GM18511 (cell line): ENCODE measurements around the gene PLXND1.

Experiments used
- ATAC-seq: cut with Tn5 transposase; IDR thresholded peaks from one replicate; pipeline ENCODE4 v1.9.1; 2021; ENCODE audit warnings: mild to moderate bottlenecking, moderate library complexity; ENCODE audit not compliant: unreplicated experiment

The PLXND1 gene

GRCh38 chr3:129629011-129629410, 22.5 kb upstream of the PLXND1 start:
- ATAC-seq, result no peak

GRCh38 chr3:129628169-129628522, 21.7 kb upstream of the PLXND1 start:
- no peak for ATAC-seq

- ATAC-seq, result peak; percentile 56
These were observed 21.1 kb upstream of the PLXND1 start for GRCh38 chr3:129627350-129628168.

GRCh38 chr3:129626744-129627349, 20.4 kb upstream of the PLXND1 start:
- peak; percentile 92 for ATAC-seq

GRCh38 chr3:129625072-129625874, 18.8 kb upstream of the PLXND1 start:
- ATAC-seq, result no peak

GRCh38 chr3:129624347-129625071, 18.0 kb upstream of the PLXND1 start:
- ATAC-seq, result no peak

GRCh38 chr3:129623447-129624118, 17.1 kb upstream of the PLXND1 start:
- ATAC-seq, result no peak

GRCh38 chr3:129622933-129623332, 16.5 kb upstream of the PLXND1 start:
- no peak for ATAC-seq

- no peak for ATAC-seq
These were observed 15.9 kb upstream of the PLXND1 start for GRCh38 chr3:129622226-129622874.

- no peak for ATAC-seq
These were observed 15.2 kb upstream of the PLXND1 start for GRCh38 chr3:129621626-129622225.

GRCh38 chr3:129620828-129621559, 14.5 kb upstream of the PLXND1 start:
- no peak for ATAC-seq

GRCh38 chr3:129619726-129620162, 13.3 kb upstream of the PLXND1 start:
- no peak for ATAC-seq

GRCh38 chr3:129618901-129619671, 12.6 kb upstream of the PLXND1 start:
- no peak for ATAC-seq

- ATAC-seq, result no peak
These were observed 11.8 kb upstream of the PLXND1 start for GRCh38 chr3:129618186-129618820.

- no peak for ATAC-seq
These were observed 11.1 kb upstream of the PLXND1 start for GRCh38 chr3:129617381-129618185.

- no peak for ATAC-seq
These were observed 10.2 kb upstream of the PLXND1 start for GRCh38 chr3:129616713-129617112.

GRCh38 chr3:129616291-129616690, 9.8 kb upstream of the PLXND1 start:
- no peak for ATAC-seq
